Tibial nerve (tissue), 4 donors: ENCODE results near the gene JAZF1.

Experiments
- EP300 ChIP-seq, 2 donors: sonication (generic); formaldehyde crosslinking; IDR thresholded peaks; one replicate each; pipeline ENCODE4 v1.6.1; 2017; ENCODE audit warnings: antibody characterized with exemption in 2 of 2, mild to moderate bottlenecking in 1 of 2
- POLR2A ChIP-seq, 2 donors: fragments of 450-650 bp; IDR thresholded peaks; one replicate each; pipeline ENCODE4 v1.6.1; 2017; ENCODE audit warnings: antibody characterized with exemption in 2 of 2, mild to moderate bottlenecking in 2 of 2, moderate library complexity in 2 of 2
- TF ChIP-seq, protein P1 (sequence below), 5 experiments: fragments of 200-600 bp in 3 of 5; fragments of 450-650 bp in 2 of 5; sonication (generic) in 3 of 5; IDR thresholded peaks; one replicate each; pipeline ENCODE4 v1.5.1; 2016 to 2019; ENCODE audit warnings: antibody characterized with exemption in 5 of 5, mild to moderate bottlenecking in 3 of 5, moderate library complexity in 2 of 5

DNA sequence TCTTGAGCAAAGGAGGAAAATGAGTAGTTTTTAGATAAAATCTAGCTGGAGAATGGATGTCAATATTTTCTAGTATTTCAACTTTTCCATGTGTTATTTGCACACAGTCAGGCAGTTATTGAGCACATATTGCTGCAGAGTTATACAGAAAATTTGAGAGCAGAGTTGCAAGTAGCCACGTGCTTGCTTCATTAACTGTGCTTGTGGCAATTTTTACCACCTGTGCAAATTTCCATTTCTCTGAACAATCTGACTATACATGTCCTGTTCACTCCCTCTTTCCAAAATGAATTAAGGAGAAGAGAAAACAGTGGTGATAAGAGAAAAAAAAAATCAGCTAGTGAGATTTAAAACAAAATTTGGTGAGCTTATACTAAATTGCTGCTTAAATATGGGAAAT, 262.1 kb downstream of the JAZF1 start:
- TF ChIP-seq, protein P1, sequence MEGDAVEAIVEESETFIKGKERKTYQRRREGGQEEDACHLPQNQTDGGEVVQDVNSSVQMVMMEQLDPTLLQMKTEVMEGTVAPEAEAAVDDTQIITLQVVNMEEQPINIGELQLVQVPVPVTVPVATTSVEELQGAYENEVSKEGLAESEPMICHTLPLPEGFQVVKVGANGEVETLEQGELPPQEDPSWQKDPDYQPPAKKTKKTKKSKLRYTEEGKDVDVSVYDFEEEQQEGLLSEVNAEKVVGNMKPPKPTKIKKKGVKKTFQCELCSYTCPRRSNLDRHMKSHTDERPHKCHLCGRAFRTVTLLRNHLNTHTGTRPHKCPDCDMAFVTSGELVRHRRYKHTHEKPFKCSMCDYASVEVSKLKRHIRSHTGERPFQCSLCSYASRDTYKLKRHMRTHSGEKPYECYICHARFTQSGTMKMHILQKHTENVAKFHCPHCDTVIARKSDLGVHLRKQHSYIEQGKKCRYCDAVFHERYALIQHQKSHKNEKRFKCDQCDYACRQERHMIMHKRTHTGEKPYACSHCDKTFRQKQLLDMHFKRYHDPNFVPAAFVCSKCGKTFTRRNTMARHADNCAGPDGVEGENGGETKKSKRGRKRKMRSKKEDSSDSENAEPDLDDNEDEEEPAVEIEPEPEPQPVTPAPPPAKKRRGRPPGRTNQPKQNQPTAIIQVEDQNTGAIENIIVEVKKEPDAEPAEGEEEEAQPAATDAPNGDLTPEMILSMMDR (IDR thresholded peaks at IDR 0.05) = no peak
- TF ChIP-seq POLR2A (IDR thresholded peaks at IDR 0.05) (no peak), EP300 (IDR thresholded peaks at IDR 0.05) (no peak)
